B cell (primary cell): Measurements from ENCODE around the gene FYCO1. TPM values are rescaled to one million over a fixed set of nuclear protein-coding genes. Genes with fewer than 3 reads are reported as not detected.
A peak's percentile ranks its signal among the peaks of the same experiment; 100 is the strongest.

Experiments
- ATAC-seq: fragments of 200-7000 bp; cut with Tn5 transposase; one replicate; pipeline ENCODE4 v1.10.0; 2021; ENCODE audit warnings: low read depth, mild to moderate bottlenecking, moderate number of reproducible peaks, moderate library complexity
- CTCF ChIA-PET: fragments of 350-600 bp; sonication (Branson Sonifier 250); formaldehyde crosslinking; loops from one replicate; lab custom pipeline; 2021; ENCODE audit warnings: antibody characterized with exemption, inconsistent platforms; lab: Charles Lee
- POLR2A ChIA-PET: fragments of 350-600 bp; sonication (Branson Sonifier 250); formaldehyde crosslinking; loops from one replicate; lab custom pipeline; 2021; ENCODE audit warnings: antibody characterized with exemption; lab: Charles Lee
- DNase-seq: peaks from one replicate; pipeline ENCODE4 v3.0.0; 2013
- H2AFZ ChIP-seq: 2 replicates; pipeline ENCODE4 v1.6.1; 2012; ENCODE audit warnings: mild to moderate bottlenecking, low read depth, low read length; ENCODE audit not compliant: insufficient read depth, poor library complexity, severe bottlenecking
- H3K27ac ChIP-seq, 2 donors: 1 replicate in 1 of 2; 2 replicates in 1 of 2; pipeline ENCODE4 v1.5.1; 2012 to 2013; ENCODE audit warnings: low read length in 2 of 2, mild to moderate bottlenecking in 2 of 2, moderate library complexity in 1 of 2
- H3K27me3 ChIP-seq, 4 experiments: fragments of 200-600 bp in 1 of 4; sonication (generic) in 1 of 4; replicated peaks in 1 of 4; 1 replicate in 2 of 4; 2 replicates in 2 of 4; pipeline versions ENCODE4 v1.6.1 to v1.7.0; 2013 to 2016; ENCODE audit warnings: low read length in 3 of 4, mild to moderate bottlenecking in 2 of 4, mixed read lengths in 1 of 4, moderate library complexity in 1 of 4; ENCODE audit not compliant: insufficient read depth in 4 of 4, control insufficient read depth in 3 of 4; ENCODE audit errors: control extremely low read depth in 1 of 4
- H3K36me3 ChIP-seq, 2 experiments: replicated peaks in 1 of 2; 1 replicate in 1 of 2; 2 replicates in 1 of 2; pipeline versions ENCODE4 v1.6.1 to v1.7.1; 2013; ENCODE audit warnings: low read length in 1 of 2; ENCODE audit not compliant: insufficient read depth in 2 of 2, control insufficient read depth in 1 of 2; ENCODE audit errors: control extremely low read depth in 1 of 2, extremely low read depth in 1 of 2
- H3K4me1 ChIP-seq, 2 donors: fragments of 200-600 bp in 1 of 2; sonication (generic) in 1 of 2; 1 replicate in 1 of 2; 2 replicates in 1 of 2; pipeline versions ENCODE4 v1.5.1 to v1.6.1; 2013 to 2017; ENCODE audit warnings: low read length in 2 of 2; ENCODE audit not compliant: control insufficient read depth in 2 of 2, insufficient read depth in 2 of 2
- H3K4me2 ChIP-seq: replicated peaks from 2 replicates; pipeline ENCODE3; 2012; ENCODE audit warnings: mild to moderate bottlenecking, low read depth, low read length; ENCODE audit not compliant: poor library complexity, severe bottlenecking
- H3K4me3 ChIP-seq, 5 experiments: fragments of 200-600 bp in 1 of 5; sonication (generic) in 1 of 5; 1 replicate in 3 of 5; 2 replicates in 2 of 5; pipeline versions ENCODE4 v1.5.1 to v1.7.0; 2011 to 2016; ENCODE audit warnings: low read length in 4 of 5, mild to moderate bottlenecking in 4 of 5, low read depth in 2 of 5, control low read depth in 1 of 5, moderate library complexity in 1 of 5; ENCODE audit not compliant: insufficient read depth in 1 of 5; ENCODE audit errors: control extremely low read depth in 1 of 5, extremely low read depth in 1 of 5
- H3K79me2 ChIP-seq: fragments of 200-600 bp; sonication (generic); one replicate; pipeline ENCODE4 v1.6.0; 2016; ENCODE audit warnings: low read length; ENCODE audit not compliant: control insufficient read depth, insufficient read depth
- H3K9ac ChIP-seq: fragments of 200-600 bp; sonication (generic); 2 replicates; pipeline ENCODE4 v1.6.1; 2017; ENCODE audit warnings: mild to moderate bottlenecking, low read length, moderate library complexity
- H3K9me3 ChIP-seq, 3 donors: one replicate each; pipeline versions ENCODE4 v1.6.1 to v1.7.1; 2013; ENCODE audit warnings: low read length in 2 of 3; ENCODE audit not compliant: control insufficient read depth in 2 of 3, insufficient read depth in 1 of 3; ENCODE audit errors: control extremely low read depth in 1 of 3
- H4K20me1 ChIP-seq: 2 replicates; pipeline ENCODE4 v1.6.0; 2012; ENCODE audit warnings: mild to moderate bottlenecking, low read length; ENCODE audit not compliant: insufficient read depth, control insufficient read depth, poor library complexity, severe bottlenecking
- H3K27ac Mint-ChIP-seq: one replicate; pipeline ENCODE4 v1.8.0; 2021; ENCODE audit warnings: mixed read lengths
- H3K27me3 Mint-ChIP-seq: one replicate; pipeline ENCODE4 v1.8.0; 2021; ENCODE audit warnings: mixed read lengths
- H3K4me1 Mint-ChIP-seq: one replicate; pipeline ENCODE4 v1.8.0; 2021; ENCODE audit warnings: mixed read lengths
- H3K4me3 Mint-ChIP-seq: one replicate; pipeline ENCODE4 v1.8.0; 2021; ENCODE audit warnings: mixed read lengths
- H3K9me3 Mint-ChIP-seq: one replicate; pipeline ENCODE4 v1.8.0; 2022; ENCODE audit warnings: mixed read lengths; ENCODE audit not compliant: insufficient read depth
- CTCF ChIP-seq: fragments of 200-600 bp; IDR thresholded peaks from one replicate; pipeline ENCODE4 v1.8.0; 2022; ENCODE audit warnings: antibody characterized with exemption, mild to moderate bottlenecking
- EZH2 ChIP-seq: IDR thresholded peaks from 2 replicates; pipeline ENCODE4 v1.6.1; 2012; ENCODE audit warnings: borderline replicate concordance, low read depth, mild to moderate bottlenecking, moderate library complexity, low read length; ENCODE audit not compliant: insufficient read depth, poor library complexity, severe bottlenecking
- WGBS: methylation state at CpG from one replicate; pipeline ENCODE4 v1.1.5; 2013; ENCODE audit warnings: missing lambda C conversion rate; ENCODE audit not compliant: insufficient coverage; 5-methylcytosine and 5-hydroxymethylcytosine counted together
- intact Hi-C: fragments of 100-400 bp; cut with micrococcal nuclease; formaldehyde crosslinking; loops from one replicate; pipeline ENCODE4 v1.10.0; 2022
- polyA plus RNA-seq: library from polyadenylated mRNA; depleted of rRNA; stranded (reverse); fragments of >200 nt; gene quantifications from 2 replicates; pipeline ENCODE4 v1.2.3, GENCODE V29; 2012
- total RNA-seq, 2 donors: library from RNA; stranded (reverse); fragments of 120-200 nt in 1 of 2; gene quantifications; 1 replicate in 1 of 2; 2 replicates in 1 of 2; pipeline versions ENCODE4 v1.2.3 to v1.2.4, GENCODE V29; 2013 to 2022

Gene FYCO1
- total and polyA plus RNA-seq, 2 donors (not counting 1 experiment from before 2014, with no cell fraction given), result 5.4 to 16.7 TPM

GRCh38 chr3:45906681-45907407 lies 88.8 kb downstream of the FYCO1 start:
- CTCF ChIA-PET, result interaction anchor here (0.6 to 3.3 kb wide), 3 partner anchors 12 to 235 kb away, joined by 3 to 13 read pairs (median 3); no protein-coding TSS in a partner anchor
- no peak for ATAC-seq
- WGBS, result 82% methylated on average over 9 of the region's 9 CpGs

More at GRCh38 chr3:45906681-45907407, 88.8 kb downstream of the FYCO1 start:
- POLR2A ChIA-PET, result no interaction called here
- no peaks in the 10 kb centered on the region for H3K27me3 Mint-ChIP-seq
- peak overlapping the region; percentile 80 for H3K27ac Mint-ChIP-seq
- no peak overlapping the region for H2AFZ ChIP-seq
- TF ChIP-seq EZH2, result no peak
- TF ChIP-seq CTCF, result no peak
- H3K4me3 ChIP-seq, result no peak overlapping the region
- no peaks in the 10 kb centered on the region for H3K27me3 ChIP-seq
- no peak overlapping the region for H3K9ac ChIP-seq
- intact Hi-C loops, result loop anchor here (1.0 kb wide), 1 partner anchor 146 kb away; no protein-coding TSS in a partner anchor
- H3K4me1 ChIP-seq, result peaks cover 16 to 46% of the 10 kb centered on the region in 2 donors
- H4K20me1 ChIP-seq, result no peaks in the 10 kb centered on the region
- H3K9me3 ChIP-seq, result peaks cover 0 to 2% (median 0%) of the 10 kb centered on the region in 3 donors
- H3K79me2 ChIP-seq, result no peaks in the 10 kb centered on the region
- H3K27ac ChIP-seq, result no peak overlapping the region
- H3K4me2 ChIP-seq, result no peak overlapping the region
- no peaks in the 10 kb centered on the region for H3K36me3 ChIP-seq
- H3K4me3 Mint-ChIP-seq, result peak overlapping the region; percentile 42
- no peaks in the 10 kb centered on the region for H3K9me3 Mint-ChIP-seq
- no peak for DNase-seq
- H3K4me1 Mint-ChIP-seq, result peaks cover 53% of the 10 kb centered on the region
